Mucosa of descending colon (tissue), 3 donors: ENCODE data around the gene PTPRN2. TPM values are rescaled to one million over a fixed set of nuclear protein-coding genes. Genes with fewer than 3 reads are reported as not detected.

Experiments used
- ATAC-seq: fragments of 200-7000 bp; cut with Tn5 transposase; one replicate; pipeline ENCODE4 v1.9.1; 2020; ENCODE audit warnings: mild to moderate bottlenecking, moderate library complexity
- DNase-seq, 3 donors: peaks; one replicate each; pipeline ENCODE4 v3.0.0-alpha.2; 2020
- H3K36me3 ChIP-seq: fragments of 200-600 bp; one replicate; pipeline ENCODE4 v1.8.0; 2021; ENCODE audit warnings: low read depth, mild to moderate bottlenecking
- H3K4me1 ChIP-seq: fragments of 200-600 bp; one replicate; pipeline ENCODE4 v1.8.0; 2021; ENCODE audit warnings: low read depth, mild to moderate bottlenecking
- H3K4me3 ChIP-seq: fragments of 200-600 bp; one replicate; pipeline ENCODE4 v1.8.0; 2021; ENCODE audit warnings: mild to moderate bottlenecking
- H3K9me3 ChIP-seq: fragments of 200-600 bp; one replicate; pipeline ENCODE4 v1.8.0; 2021; ENCODE audit warnings: mild to moderate bottlenecking
- intact Hi-C, 2 donors: fragments of 100-400 bp; cut with DNase I in 1 of 2; cut with micrococcal nuclease in 1 of 2; formaldehyde crosslinking; loops; one replicate each; pipeline versions ENCODE4 v1.11.0 to v1.11.1; 2022; cut with DNase I, micrococcal nuclease
- total RNA-seq, 3 donors: library from RNA; stranded (reverse); fragmentation: NEBNext Ultra II Directional in 2 of 3; extraction: Animal tissue kit (Norgen Biotek cat#: 25700) in 2 of 3; gene quantifications; one replicate each; pipeline versions ENCODE4 v1.2.1 to v1.2.4, GENCODE V29; 2021 to 2023
- TF ChIP-seq, protein P1 (sequence below): fragments of 200-600 bp; IDR thresholded peaks from one replicate; pipeline ENCODE4 v1.8.0; 2022; ENCODE audit warnings: antibody characterized with exemption, mild to moderate bottlenecking
- donor health status: DM: no; HTN: no; CAD: no; lungs with moderate emphysema.
- donor health status: DM: no; HTN: no; CAD: no.
- donor health status: DM: no; HTN: yes; CAD: no.

The PTPRN2 gene
- total RNA-seq, 3 donors from 2014 or later, result 12.5 to 28.0 (median 26.2) TPM

DNA sequence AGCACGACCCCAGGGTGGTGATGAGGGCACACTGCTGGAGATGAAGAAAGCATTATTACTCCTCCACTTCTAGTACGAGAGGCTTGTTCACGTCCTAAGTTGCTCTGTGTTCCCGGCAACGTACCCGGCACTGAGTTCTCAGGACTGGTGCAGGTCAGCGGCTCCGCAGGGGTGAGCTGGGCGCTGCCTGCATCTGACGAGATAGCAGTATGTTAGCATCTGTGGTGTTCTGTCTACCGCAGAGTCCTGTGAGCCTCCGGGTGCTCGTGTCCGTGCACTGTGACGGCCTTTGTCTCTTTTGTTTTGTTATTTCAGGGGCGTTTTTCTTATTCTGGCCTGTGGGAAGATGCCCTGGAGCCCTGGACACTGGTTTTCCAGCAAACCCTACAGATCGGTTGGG, 743.0 kb downstream of the PTPRN2 start:
- ATAC-seq (no peak), DNase-seq (no peak)

DNA sequence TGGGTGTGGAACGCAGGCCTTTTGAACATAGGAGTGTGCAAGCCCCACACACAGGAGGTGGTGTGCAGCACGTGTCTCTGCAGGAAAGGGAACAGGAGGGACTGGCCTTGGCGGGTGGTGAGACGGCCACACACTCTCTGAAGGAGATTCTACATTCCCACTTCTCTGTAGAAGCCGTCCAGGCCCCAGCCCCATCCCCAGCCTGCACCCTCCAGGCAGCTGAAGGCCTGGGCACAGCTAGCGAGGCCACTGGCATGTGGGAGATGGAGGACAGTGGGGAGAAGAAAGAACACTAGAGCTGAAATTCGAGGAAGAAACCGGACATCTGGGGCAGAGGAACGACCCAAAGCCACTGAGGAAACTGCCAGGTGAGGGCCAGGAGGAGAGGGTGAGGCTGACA, 743.5 kb downstream of the PTPRN2 start:
- TF ChIP-seq, protein P1, sequence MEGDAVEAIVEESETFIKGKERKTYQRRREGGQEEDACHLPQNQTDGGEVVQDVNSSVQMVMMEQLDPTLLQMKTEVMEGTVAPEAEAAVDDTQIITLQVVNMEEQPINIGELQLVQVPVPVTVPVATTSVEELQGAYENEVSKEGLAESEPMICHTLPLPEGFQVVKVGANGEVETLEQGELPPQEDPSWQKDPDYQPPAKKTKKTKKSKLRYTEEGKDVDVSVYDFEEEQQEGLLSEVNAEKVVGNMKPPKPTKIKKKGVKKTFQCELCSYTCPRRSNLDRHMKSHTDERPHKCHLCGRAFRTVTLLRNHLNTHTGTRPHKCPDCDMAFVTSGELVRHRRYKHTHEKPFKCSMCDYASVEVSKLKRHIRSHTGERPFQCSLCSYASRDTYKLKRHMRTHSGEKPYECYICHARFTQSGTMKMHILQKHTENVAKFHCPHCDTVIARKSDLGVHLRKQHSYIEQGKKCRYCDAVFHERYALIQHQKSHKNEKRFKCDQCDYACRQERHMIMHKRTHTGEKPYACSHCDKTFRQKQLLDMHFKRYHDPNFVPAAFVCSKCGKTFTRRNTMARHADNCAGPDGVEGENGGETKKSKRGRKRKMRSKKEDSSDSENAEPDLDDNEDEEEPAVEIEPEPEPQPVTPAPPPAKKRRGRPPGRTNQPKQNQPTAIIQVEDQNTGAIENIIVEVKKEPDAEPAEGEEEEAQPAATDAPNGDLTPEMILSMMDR, result no peak
- intact Hi-C loops, result no loop called here
- ATAC-seq, result no peak
- DNase-seq, result no peak
- Histone ChIP-seq H3K36me3 (no peaks in the 10 kb centered on the region), H3K4me3 (no peak overlapping the region), H3K4me1 (no peaks in the 10 kb centered on the region), H3K9me3 (no peaks in the 10 kb centered on the region)

More for the DNA sequence above, 743.0 kb downstream of the PTPRN2 start:
- no peak overlapping the region for H3K4me3 ChIP-seq
- no peaks in the 10 kb centered on the region for H3K4me1 ChIP-seq
- no peaks in the 10 kb centered on the region for H3K36me3 ChIP-seq
- TF ChIP-seq, protein P1, result no peak
- no peaks in the 10 kb centered on the region for H3K9me3 ChIP-seq
- intact Hi-C loops, result no loop called here

DNA sequence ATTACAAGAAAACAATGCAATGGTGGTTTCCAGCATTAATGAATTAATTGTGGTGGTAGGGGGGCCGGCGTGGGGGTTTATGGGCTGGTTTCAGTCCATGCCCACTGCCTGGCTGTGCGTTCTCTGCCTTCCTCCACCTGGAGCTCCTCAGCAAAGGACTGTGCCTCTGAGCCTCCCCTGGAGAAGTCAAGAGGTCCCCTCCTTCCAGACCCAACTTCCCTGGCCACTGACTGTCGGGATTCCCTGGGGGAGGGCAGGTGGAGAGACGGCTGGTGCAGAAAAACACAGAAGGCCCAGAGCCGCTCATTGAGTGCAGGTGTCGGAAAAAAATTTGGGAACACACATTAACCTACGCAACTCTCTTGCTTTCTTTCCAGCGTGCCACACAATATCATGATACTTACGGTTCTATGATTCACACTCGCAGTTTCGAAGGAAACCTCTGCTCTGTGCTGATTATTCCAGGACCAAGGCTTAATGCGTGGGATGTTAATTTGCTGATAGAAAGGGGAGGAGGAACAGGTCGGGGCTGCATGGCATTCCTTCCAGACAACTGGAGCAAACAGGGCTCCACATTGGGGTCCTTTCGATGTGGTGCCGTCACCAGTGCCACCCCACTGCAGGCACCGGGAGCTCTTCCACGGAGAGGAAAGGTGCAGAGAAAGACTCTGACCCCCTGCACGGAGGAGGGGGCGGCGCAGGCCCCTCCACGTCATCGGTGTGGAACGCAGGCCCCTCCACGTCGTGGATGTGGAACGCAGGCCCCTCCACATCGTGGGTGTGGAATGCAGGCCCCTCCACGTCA, 744.1 kb downstream of the PTPRN2 start:
- no peak for ATAC-seq
- Histone ChIP-seq H3K36me3 (no peaks in the 10 kb centered on the region), H3K4me1 (no peaks in the 10 kb centered on the region), H3K9me3 (no peaks in the 10 kb centered on the region), H3K4me3 (no peak overlapping the region)
- DNase-seq, result no peak
- TF ChIP-seq, protein P1, result no peak
- intact Hi-C loops, result no loop called here

DNA sequence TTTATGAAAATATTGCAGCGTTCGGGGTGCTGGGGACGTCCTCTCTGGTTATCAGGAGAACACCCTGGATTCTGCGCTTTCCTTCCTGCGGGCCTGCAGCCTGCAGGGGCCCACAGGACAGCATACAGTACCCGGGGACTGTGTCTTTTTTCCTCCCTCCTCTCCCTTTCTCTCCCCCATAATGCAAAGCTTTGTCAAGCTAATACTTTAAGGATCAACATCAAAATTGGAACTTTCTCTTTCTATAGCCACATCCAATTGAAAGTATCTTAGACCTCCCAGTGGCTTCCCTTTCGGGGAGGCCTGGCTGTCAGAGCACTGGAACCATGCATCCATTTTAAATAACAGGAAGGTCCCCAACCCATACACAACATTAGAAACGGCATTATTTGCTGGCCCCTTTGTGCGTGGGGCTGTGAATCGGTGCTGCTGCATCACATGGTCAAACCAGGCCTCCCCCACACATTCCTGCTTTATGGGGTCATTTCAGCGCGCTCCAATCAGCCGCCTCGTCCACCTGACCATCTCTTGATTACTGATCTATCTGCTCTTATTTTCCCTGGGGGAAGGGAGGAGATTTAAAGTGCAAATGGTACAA, 745.8 kb downstream of the PTPRN2 start:
- ATAC-seq, result no peak
- TF ChIP-seq, protein P1, result no peak
- no peaks in the 10 kb centered on the region for H3K36me3 ChIP-seq
- no peaks in the 10 kb centered on the region for H3K4me1 ChIP-seq
- intact Hi-C loops, result no loop called here
- H3K9me3 ChIP-seq, result no peaks in the 10 kb centered on the region
- no peak for DNase-seq
- H3K4me3 ChIP-seq, result no peak overlapping the region

DNA sequence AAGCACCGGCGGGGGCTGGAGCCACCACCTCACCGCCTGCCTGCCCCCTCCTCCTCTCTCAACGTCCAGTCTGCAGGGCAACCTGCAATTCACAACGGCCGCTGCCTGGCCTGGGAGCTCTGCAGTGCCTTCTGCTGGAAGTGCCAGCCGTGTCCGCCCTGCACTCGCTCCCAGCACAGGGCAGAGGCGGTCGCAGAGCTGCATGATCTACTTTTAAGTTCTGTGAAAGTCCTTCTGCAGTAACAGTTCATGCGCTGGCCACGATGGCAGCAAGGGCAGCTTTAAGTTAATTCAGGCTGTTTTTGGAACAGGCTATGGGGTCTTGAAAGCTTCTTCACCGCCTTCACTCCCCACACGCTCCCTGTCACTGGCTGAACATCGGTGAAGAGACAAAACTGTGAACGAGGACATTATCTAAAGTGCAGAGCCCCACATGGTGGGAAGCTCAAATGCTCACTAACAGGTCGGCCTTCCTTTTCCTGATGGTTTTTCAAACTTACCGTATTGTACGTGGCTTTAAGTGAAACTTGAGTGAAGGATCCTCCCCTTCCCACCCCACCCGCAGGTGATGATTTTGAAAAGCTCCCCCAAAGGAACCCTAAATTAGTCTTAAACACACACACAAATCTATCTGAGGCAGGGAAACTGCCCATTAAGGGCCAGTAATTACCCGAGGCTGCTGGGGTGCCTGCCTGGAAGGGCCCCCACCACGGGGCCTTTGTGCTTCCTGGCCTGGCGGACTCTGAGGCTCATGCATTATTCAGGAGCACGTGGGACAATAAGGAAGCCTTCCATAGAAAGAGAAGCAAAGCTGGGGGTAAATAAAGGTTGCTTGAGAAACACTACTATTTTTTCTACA, 746.5 kb downstream of the PTPRN2 start:
- no peak overlapping the region for H3K4me3 ChIP-seq
- DNase-seq, result no peak
- H3K4me1 ChIP-seq, result no peaks in the 10 kb centered on the region
- no peak for ATAC-seq
- no peaks in the 10 kb centered on the region for H3K36me3 ChIP-seq
- TF ChIP-seq, protein P1, result no peak
- intact Hi-C loops, result no loop called here
- H3K9me3 ChIP-seq, result no peaks in the 10 kb centered on the region
